ENCODE results near the gene RAB9A. TPM values are rescaled to one million over a fixed set of nuclear protein-coding genes. Genes with fewer than 3 reads are reported as not detected.
"Not testable (repeated sequence)": the region's sequence is repeated elsewhere in the genome, so short reads cannot be mapped to it uniquely, and the experiment has no call there.

The RAB9A gene
- total RNA-seq, 1 donor from 2014 or later, result 33.6 TPM

- no peak overlapping the region for H3K4me3 ChIP-seq (ENCODE audit: low read depth, low read length)
- no peak for DNase-seq (ENCODE audit: low read depth)
- TF ChIP-seq CTCF (conservative IDR thresholded peaks at IDR 0.05; ENCODE audit: low read depth, low read length), result no peak
Observed at GRCh38 chrX:13716905-13717304, 28.0 kb downstream of the RAB9A start.

- DNase-seq (ENCODE audit: low read depth), result no peak
- no peak for TF ChIP-seq CTCF (conservative IDR thresholded peaks at IDR 0.05; ENCODE audit: low read depth, low read length)
- no peak overlapping the region for H3K4me3 ChIP-seq (ENCODE audit: low read depth, low read length)
Observed at GRCh38 chrX:13717700-13718472, 29.0 kb downstream of the RAB9A start.

GRCh38 chrX:13719192-13719856, 30.4 kb downstream of the RAB9A start:
- no peak for TF ChIP-seq CTCF (conservative IDR thresholded peaks at IDR 0.05; ENCODE audit: low read depth, low read length)
- no peak for DNase-seq (ENCODE audit: low read depth)
- no peak overlapping the region for H3K4me3 ChIP-seq (ENCODE audit: low read depth, low read length)

- no peak for TF ChIP-seq CTCF (conservative IDR thresholded peaks at IDR 0.05; ENCODE audit: low read depth, low read length)
- no peak overlapping the region for H3K4me3 ChIP-seq (ENCODE audit: low read depth, low read length)
- no peak for DNase-seq (ENCODE audit: low read depth)
Observed at GRCh38 chrX:13721371-13721770, 32.4 kb downstream of the RAB9A start.

GRCh38 chrX:13721819-13722519, 33.0 kb downstream of the RAB9A start:
- no peak for TF ChIP-seq CTCF (conservative IDR thresholded peaks at IDR 0.05; ENCODE audit: low read depth, low read length)
- H3K4me3 ChIP-seq (ENCODE audit: low read depth, low read length), result no peak overlapping the region
- no peak for DNase-seq (ENCODE audit: low read depth)

- not testable (repeated sequence) for DNase-seq (ENCODE audit: low read depth); H3K4me3 ChIP-seq (ENCODE audit: low read depth, low read length)
Observed at GRCh38 chrX:13724878-13725277, 36.0 kb downstream of the RAB9A start.

GRCh38 chrX:13726583-13726982, 37.7 kb downstream of the RAB9A start:
- not testable (repeated sequence) for DNase-seq (ENCODE audit: low read depth)

GRCh38 chrX:13730523-13730922, 41.6 kb downstream of the RAB9A start:
- H3K4me3 ChIP-seq (ENCODE audit: low read depth, low read length); DNase-seq (ENCODE audit: low read depth): not testable (repeated sequence)

More at GRCh38 chrX:13726583-13726982, 37.7 kb downstream of the RAB9A start:
- not testable (repeated sequence) for H3K4me3 ChIP-seq (ENCODE audit: low read depth, low read length)

Measured in epithelial cell of proximal tubule (primary cell).